ENCODE data around the gene OTOP2. TPM values are rescaled to one million over a fixed set of nuclear protein-coding genes. Genes with fewer than 3 reads are reported as not detected.

The OTOP2 gene
- total and polyA plus RNA-seq, 2 donors from 2014 or later, result not detected

DNA sequence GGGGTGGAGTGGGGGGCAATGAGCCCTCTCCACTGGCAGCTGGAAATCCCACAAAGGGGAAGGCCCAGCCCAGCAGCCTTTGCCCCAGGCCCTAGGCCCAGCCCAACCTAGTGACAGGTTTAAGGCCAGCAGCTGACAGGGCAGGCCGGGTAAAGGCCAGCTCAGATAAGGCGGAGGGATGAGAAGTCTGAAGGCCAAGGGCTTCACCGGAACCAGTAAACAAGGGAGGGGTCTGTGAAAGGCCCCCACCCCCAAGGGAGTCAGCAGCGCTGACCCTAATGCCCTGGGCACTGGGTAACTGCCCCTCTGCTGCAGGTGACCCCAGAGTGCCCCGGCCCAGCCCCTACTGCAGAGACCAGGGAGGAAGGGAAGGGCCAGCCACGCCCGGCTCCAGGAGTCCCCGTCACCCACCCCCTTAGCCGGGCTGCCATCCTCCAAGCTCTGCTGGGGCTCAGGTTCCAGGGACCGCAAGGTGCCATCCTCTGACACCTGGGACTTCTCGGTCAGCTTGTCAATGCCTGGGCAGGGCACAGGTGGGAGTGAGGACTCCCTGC, 29.1 kb downstream of the OTOP2 start:
- no peak for TF ChIP-seq CTCF (IDR thresholded peaks at IDR 0.05; ENCODE audit: borderline replicate concordance, extremely low read depth, insufficient read depth)
- no peaks in the 10 kb centered on the region for H3K36me3 ChIP-seq (ENCODE audit: control insufficient read depth in 2 of 3, insufficient read depth in 3 of 3, low read length in 3 of 3)
- DNase-seq (no peak), FAIRE-seq (no peak)
- no peaks in the 10 kb centered on the region for H3K4me1 ChIP-seq (ENCODE audit: control insufficient read depth in 2 of 3, insufficient read depth in 2 of 3, low read depth in 1 of 3, low read length in 3 of 3)
- H3K27ac ChIP-seq (ENCODE audit: low read depth in 2 of 2, low read length in 2 of 2), result no peak overlapping the region
- no peaks in the 10 kb centered on the region for H3K9me3 ChIP-seq (ENCODE audit: control insufficient read depth in 2 of 3, insufficient read depth in 1 of 3, low read length in 3 of 3)
- H3K27me3 ChIP-seq (ENCODE audit: control insufficient read depth, insufficient read depth, low read length), result no peaks in the 10 kb centered on the region
- intact Hi-C loops (cut with DNase I), result no loop called here
- H3K9ac ChIP-seq (ENCODE audit: low read length in 3 of 3), result no peak overlapping the region
- H3K4me3 ChIP-seq (ENCODE audit: low read length in 3 of 3), result no peak overlapping the region

DNA sequence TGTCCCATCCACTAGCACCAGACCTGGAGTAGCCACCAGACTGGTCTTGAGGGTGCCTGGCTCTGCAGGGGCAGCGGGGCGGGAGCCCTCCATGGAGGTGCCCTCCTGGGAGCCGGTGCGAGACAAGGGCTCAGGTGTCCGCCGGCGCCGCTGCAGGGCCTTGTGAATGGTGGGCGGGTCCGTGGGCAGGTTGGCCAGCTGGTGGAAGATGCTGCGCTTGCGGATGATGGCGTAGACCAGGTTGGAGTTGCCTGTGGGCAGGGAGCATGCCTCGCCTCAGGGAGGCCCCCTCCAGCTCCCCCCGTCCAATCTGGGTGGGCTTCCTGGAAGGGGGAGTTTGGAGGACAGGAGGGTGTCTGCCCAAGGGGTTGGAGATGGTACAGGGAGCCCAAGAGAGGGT, 30.0 kb downstream of the OTOP2 start:
- Histone ChIP-seq H3K4me3 (ENCODE audit: low read length in 3 of 3) (no peak overlapping the region), H3K4me1 (ENCODE audit: control insufficient read depth in 2 of 3, insufficient read depth in 2 of 3, low read depth in 1 of 3, low read length in 3 of 3) (no peaks in the 10 kb centered on the region), H3K27me3 (ENCODE audit: control insufficient read depth, insufficient read depth, low read length) (no peaks in the 10 kb centered on the region), H3K27ac (ENCODE audit: low read depth in 2 of 2, low read length in 2 of 2) (no peak overlapping the region), H3K36me3 (ENCODE audit: control insufficient read depth in 2 of 3, insufficient read depth in 3 of 3, low read length in 3 of 3) (no peaks in the 10 kb centered on the region), H3K9ac (ENCODE audit: low read length in 3 of 3) (no peak overlapping the region), H3K9me3 (ENCODE audit: control insufficient read depth in 2 of 3, insufficient read depth in 1 of 3, low read length in 3 of 3) (no peaks in the 10 kb centered on the region)
- intact Hi-C loops (cut with DNase I), result no loop called here
- DNase-seq (no peak), FAIRE-seq (no peak)
- no peak for TF ChIP-seq CTCF (IDR thresholded peaks at IDR 0.05; ENCODE audit: borderline replicate concordance, extremely low read depth, insufficient read depth)

- H3K4me1 ChIP-seq (ENCODE audit: control insufficient read depth in 2 of 3, insufficient read depth in 2 of 3, low read depth in 1 of 3, low read length in 3 of 3), result no peaks in the 10 kb centered on the region
- TF ChIP-seq CTCF (IDR thresholded peaks at IDR 0.05; ENCODE audit: borderline replicate concordance, extremely low read depth, insufficient read depth), result no peak
- H3K27me3 ChIP-seq (ENCODE audit: control insufficient read depth, insufficient read depth, low read length), result no peaks in the 10 kb centered on the region
- DNase-seq, result no peak
- H3K9ac ChIP-seq (ENCODE audit: low read length in 3 of 3), result no peak overlapping the region
- no peaks in the 10 kb centered on the region for H3K36me3 ChIP-seq (ENCODE audit: control insufficient read depth in 2 of 3, insufficient read depth in 3 of 3, low read length in 3 of 3)
- no peak overlapping the region for H3K27ac ChIP-seq (ENCODE audit: low read depth in 2 of 2, low read length in 2 of 2)
- no peak for FAIRE-seq
- H3K4me3 ChIP-seq (ENCODE audit: low read length in 3 of 3), result no peak overlapping the region
- intact Hi-C loops (cut with DNase I), result no loop called here
- no peaks in the 10 kb centered on the region for H3K9me3 ChIP-seq (ENCODE audit: control insufficient read depth in 2 of 3, insufficient read depth in 1 of 3, low read length in 3 of 3)
These were observed 30.8 kb downstream of the OTOP2 start for GRCh38 chr17:74954665-74955421.

All from kidney (tissue), 14 donors.